Measurements from ENCODE around the gene LMAN2L. TPM values are rescaled to one million over a fixed set of nuclear protein-coding genes. Genes with fewer than 3 reads are reported as not detected.
A peak's percentile ranks its signal among the peaks of the same experiment; 100 is the strongest.
"Not testable (repeated sequence)": the region's sequence is repeated elsewhere in the genome, so short reads cannot be mapped to it uniquely, and the experiment has no call there.

LMAN2L gene
- total RNA-seq, 4 donors from 2014 or later, result 18.1 to 22.9 (median 21.5) TPM

DNA sequence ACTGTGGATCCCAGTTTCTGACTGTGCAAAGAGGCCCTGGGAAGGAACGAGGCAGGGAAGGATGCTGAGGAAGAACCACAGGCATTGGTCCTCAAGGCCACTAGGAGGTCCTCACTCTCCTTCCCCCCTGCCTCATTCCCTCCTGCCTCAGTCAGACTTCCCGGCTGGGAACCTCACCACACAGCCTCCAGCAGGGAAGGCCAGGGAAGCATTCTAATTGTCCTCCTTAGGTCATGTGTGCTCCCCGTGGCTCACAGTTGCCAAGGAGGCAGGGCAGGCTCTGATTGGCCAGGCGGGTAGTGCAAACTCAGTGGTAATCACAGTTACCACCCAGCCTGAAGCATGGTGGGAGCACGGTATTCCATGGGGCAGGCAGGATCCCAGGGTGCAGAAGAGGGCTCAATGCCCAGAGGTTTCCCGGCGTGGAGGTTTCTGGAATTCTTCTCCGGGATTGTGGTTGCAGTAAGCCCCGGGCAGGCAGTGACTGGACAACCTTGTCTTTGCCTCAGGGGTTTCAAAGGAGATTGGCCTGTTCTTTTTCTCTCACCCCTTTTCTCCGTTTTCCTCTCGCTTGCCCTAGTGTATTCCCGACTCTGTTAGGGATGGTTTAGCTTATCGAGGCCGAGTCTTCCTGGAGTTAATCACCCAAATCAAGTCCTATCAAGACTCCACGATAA, 70.2 kb downstream of the LMAN2L start:
- 71 to 80% methylated on average over 2 to 7 of the region's 15 CpGs for WGBS, 2 donors (ENCODE audit: low coverage in 1 of 2)
- no peaks in the 10 kb centered on the region for H3K9me3 ChIP-seq
- no peak overlapping the region for H3K27ac ChIP-seq
- no peak for TF ChIP-seq POLR2AphosphoS5 (IDR thresholded peaks at IDR 0.05)
- no peak for TF ChIP-seq POLR2A (IDR thresholded peaks at IDR 0.05)
- no peak for TF ChIP-seq EP300 (IDR thresholded peaks at IDR 0.05)
- TF ChIP-seq, protein P1, sequence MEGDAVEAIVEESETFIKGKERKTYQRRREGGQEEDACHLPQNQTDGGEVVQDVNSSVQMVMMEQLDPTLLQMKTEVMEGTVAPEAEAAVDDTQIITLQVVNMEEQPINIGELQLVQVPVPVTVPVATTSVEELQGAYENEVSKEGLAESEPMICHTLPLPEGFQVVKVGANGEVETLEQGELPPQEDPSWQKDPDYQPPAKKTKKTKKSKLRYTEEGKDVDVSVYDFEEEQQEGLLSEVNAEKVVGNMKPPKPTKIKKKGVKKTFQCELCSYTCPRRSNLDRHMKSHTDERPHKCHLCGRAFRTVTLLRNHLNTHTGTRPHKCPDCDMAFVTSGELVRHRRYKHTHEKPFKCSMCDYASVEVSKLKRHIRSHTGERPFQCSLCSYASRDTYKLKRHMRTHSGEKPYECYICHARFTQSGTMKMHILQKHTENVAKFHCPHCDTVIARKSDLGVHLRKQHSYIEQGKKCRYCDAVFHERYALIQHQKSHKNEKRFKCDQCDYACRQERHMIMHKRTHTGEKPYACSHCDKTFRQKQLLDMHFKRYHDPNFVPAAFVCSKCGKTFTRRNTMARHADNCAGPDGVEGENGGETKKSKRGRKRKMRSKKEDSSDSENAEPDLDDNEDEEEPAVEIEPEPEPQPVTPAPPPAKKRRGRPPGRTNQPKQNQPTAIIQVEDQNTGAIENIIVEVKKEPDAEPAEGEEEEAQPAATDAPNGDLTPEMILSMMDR (IDR thresholded peaks at IDR 0.05), result no peak
- H3K4me3 ChIP-seq, result no peak overlapping the region
- peaks cover 0 to 13% (median 0%) of the 10 kb centered on the region in 3 donors for H3K4me1 ChIP-seq
- H3K36me3 ChIP-seq, result no peaks in the 10 kb centered on the region
- ATAC-seq, result no peak
- H3K27me3 ChIP-seq, result no peaks in the 10 kb centered on the region

DNA sequence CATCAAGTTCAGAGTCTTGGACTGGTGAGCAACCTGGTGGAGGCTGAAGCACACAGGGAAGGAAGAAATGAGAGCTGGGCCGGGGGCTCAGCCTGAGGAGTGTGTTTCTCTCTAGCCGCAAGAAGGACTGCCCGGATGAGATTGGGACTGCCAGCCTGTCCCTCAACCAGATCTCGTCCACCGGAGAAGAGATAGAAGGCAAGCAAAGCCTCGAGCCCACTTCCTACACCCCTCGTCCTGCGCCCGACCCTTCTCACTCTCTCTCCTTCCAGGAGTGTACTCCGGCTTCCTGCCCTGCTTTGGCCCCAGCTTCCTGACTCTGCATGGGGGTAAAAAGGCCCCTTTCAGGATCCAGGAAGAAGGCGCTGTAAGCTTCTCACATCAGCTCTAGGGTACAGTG, 71.1 kb downstream of the LMAN2L start:
- no peak overlapping the region for H3K4me3 ChIP-seq
- H3K9me3 ChIP-seq, result peaks cover 0 to 7% (median 0%) of the 10 kb centered on the region in 3 donors
- no peak for ATAC-seq
- WGBS, 2 donors (ENCODE audit: low coverage in 1 of 2), result 70 to 94% methylated on average over 2 to 3 of the region's 11 CpGs
- no peak overlapping the region for H3K27ac ChIP-seq
- no peaks in the 10 kb centered on the region for H3K36me3 ChIP-seq
- TF ChIP-seq EP300 (IDR thresholded peaks at IDR 0.05), result no peak
- TF ChIP-seq, protein P1 (IDR thresholded peaks at IDR 0.05), result no peak
- no peak for TF ChIP-seq POLR2AphosphoS5 (IDR thresholded peaks at IDR 0.05)
- H3K27me3 ChIP-seq, result no peaks in the 10 kb centered on the region
- peaks cover 0 to 13% (median 0%) of the 10 kb centered on the region in 3 donors for H3K4me1 ChIP-seq

DNA sequence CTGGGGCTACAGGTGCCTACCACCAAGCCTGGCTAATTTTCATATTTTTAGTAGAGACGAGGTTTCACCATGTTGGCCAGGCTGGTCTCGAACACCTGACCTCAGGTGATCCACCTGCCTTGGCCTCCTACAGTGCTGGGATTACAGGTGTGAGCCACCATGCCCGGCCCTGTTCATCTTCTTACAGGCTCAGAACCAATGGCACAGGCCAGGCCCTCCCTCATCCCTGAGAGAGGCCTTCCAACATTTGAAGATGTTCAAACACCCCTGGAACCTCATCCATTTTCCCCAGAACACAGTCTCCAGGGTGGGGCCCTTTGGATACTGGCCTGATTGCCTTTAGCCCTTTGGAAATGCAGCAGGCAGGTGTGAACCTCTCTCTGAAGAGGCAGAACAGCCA, 74.1 kb downstream of the LMAN2L start:
- not testable (repeated sequence) for ATAC-seq, H3K4me3 ChIP-seq, H3K27me3 ChIP-seq, H3K9me3 ChIP-seq, H3K36me3 ChIP-seq
- Histone ChIP-seq H3K4me1 (peaks cover 0 to 13% (median 0%) of the 10 kb centered on the region in 3 donors), H3K27ac (peak overlapping the region; percentile 1 to 75 (median 70))
- WGBS, 2 donors (ENCODE audit: low coverage in 1 of 2), result 100% methylated on average over 1 of the region's 3 CpGs; no CpG with 5 or more reads in 1 of the 2 donors

DNA sequence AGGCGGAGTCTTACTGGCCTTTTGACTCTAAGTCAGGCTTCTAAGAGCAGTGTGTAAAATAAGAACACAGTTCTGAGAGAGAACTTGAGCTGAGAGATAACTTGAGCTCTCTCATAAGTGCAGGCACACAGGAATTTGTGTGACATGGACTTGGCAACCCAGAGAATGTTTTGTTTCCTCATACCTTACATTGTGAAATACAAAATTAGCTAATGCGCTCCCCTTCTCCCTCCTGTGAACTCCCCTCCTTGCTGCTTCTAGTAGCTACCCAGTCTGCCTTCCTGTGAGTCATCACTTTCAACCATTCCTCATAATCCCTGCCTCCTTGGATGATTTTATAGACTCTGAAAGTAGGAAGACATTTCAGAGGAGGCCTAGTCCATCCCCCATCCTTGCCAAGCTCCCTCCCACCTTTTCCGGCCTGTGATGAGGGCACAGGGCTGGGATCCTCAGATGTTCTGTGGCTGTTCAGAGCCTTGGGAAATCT, 74.7 kb downstream of the LMAN2L start:
- TF ChIP-seq POLR2A (IDR thresholded peaks at IDR 0.05) (no peak), EP300 (IDR thresholded peaks at IDR 0.05) (no peak), POLR2AphosphoS5 (IDR thresholded peaks at IDR 0.05) (peak; percentile 51)
- TF ChIP-seq, protein P1 (IDR thresholded peaks at IDR 0.05), result no peak
- WGBS, 2 donors (ENCODE audit: low coverage in 1 of 2), result 59 to 62% methylated on average over 2 to 3 of the region's 3 CpGs
- peaks cover 0 to 13% (median 0%) of the 10 kb centered on the region in 3 donors for H3K4me1 ChIP-seq
- peak; percentile 96 for ATAC-seq
- H3K9me3 ChIP-seq, result peaks cover 0 to 7% (median 0%) of the 10 kb centered on the region in 3 donors
- no peak overlapping the region for H3K4me3 ChIP-seq
- H3K27ac ChIP-seq, result peak overlapping the region; percentile 21 to 75 (median 70)
- no peaks in the 10 kb centered on the region for H3K27me3 ChIP-seq
- H3K36me3 ChIP-seq, result no peaks in the 10 kb centered on the region

DNA sequence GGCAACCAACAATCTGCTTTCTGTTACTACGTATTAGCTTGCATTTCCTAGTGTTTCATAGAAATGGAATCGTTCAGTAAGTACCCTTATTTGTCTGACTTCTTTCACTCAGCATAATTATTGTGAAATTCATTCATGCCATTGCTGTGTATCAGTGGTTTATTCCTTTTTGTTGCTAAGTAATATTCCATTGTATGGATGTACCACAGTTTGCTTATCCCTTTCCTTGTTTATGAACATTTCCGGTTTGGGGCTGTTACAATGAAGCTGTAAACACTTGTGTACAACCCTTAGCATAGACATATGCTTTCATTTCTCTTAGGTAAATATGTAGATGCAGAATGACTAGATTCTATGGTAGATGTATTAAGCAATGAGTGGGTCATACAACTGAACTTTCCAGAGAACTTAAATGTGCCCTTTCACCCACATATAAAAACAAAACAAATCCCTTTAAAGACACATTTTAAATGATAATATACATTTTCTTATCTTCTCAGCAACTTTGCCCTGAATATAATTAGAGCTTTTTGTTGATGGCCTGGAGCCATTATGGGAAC, 75.4 kb downstream of the LMAN2L start:
- Histone ChIP-seq H3K27me3 (no peaks in the 10 kb centered on the region), H3K4me1 (peaks cover 0 to 13% (median 0%) of the 10 kb centered on the region in 3 donors), H3K27ac (peak overlapping the region; percentile 21 to 75 (median 70)), H3K36me3 (no peaks in the 10 kb centered on the region), H3K9me3 (peaks cover 0 to 7% (median 0%) of the 10 kb centered on the region in 3 donors), H3K4me3 (no peak overlapping the region)
- WGBS, 2 donors (ENCODE audit: low coverage in 1 of 2), result 83 to 88% methylated on average over 3 of the region's 3 CpGs
- ATAC-seq, result no peak
- TF ChIP-seq POLR2A (IDR thresholded peaks at IDR 0.05) (no peak), POLR2AphosphoS5 (IDR thresholded peaks at IDR 0.05) (no peak), EP300 (IDR thresholded peaks at IDR 0.05) (no peak)
- TF ChIP-seq, protein P1 (IDR thresholded peaks at IDR 0.05), result no peak
